Naive B cell (primary cell): ENCODE data around the gene LGALS7B. TPM values are rescaled to one million over a fixed set of nuclear protein-coding genes. Genes with fewer than 3 reads are reported as not detected.
"Not testable (repeated sequence)": the region's sequence is repeated elsewhere in the genome, so short reads cannot be mapped to it uniquely, and the experiment has no call there.

Experiments used
- ATAC-seq, 2 donors: fragments of 150-1000 bp; cut with Tn5 transposase; 2 replicates each; pipeline ENCODE4 v1.10.0; 2021; ENCODE audit warnings: low read depth in 2 of 2, mild to moderate bottlenecking in 2 of 2, moderate library complexity in 2 of 2
- DNase-seq: peaks from one replicate; pipeline ENCODE4 v3.0.0; 2022
- H3K27ac Mint-ChIP-seq, 6 donors: one replicate each; pipeline ENCODE4 v1.8.0; 2020 to 2022; ENCODE audit warnings: mild to moderate bottlenecking in 6 of 6, mixed read lengths in 6 of 6, moderate library complexity in 5 of 6, inconsistent platforms in 2 of 6
- H3K27me3 Mint-ChIP-seq, 3 donors: one replicate each; pipeline ENCODE4 v1.8.0; 2021 to 2022; ENCODE audit warnings: mixed read lengths in 3 of 3, mild to moderate bottlenecking in 1 of 3
- H3K36me3 Mint-ChIP-seq, 2 donors: one replicate each; pipeline ENCODE4 v1.8.0; 2020 to 2022; ENCODE audit warnings: mixed read lengths in 2 of 2, inconsistent platforms in 1 of 2, mild to moderate bottlenecking in 1 of 2
- H3K4me1 Mint-ChIP-seq, 3 donors: one replicate each; pipeline ENCODE4 v1.8.0; 2020 to 2022; ENCODE audit warnings: mixed read lengths in 3 of 3, inconsistent platforms in 1 of 3, mild to moderate bottlenecking in 1 of 3, moderate library complexity in 1 of 3
- H3K4me3 Mint-ChIP-seq, 8 donors: one replicate each; pipeline ENCODE4 v1.8.0; 2020 to 2022; ENCODE audit warnings: mild to moderate bottlenecking in 8 of 8, mixed read lengths in 8 of 8, moderate library complexity in 8 of 8, inconsistent platforms in 2 of 8
- H3K9me3 Mint-ChIP-seq, 7 donors: one replicate each; pipeline ENCODE4 v1.8.0; 2020 to 2022; ENCODE audit warnings: mixed read lengths in 7 of 7, mild to moderate bottlenecking in 5 of 7, inconsistent platforms in 2 of 7, moderate library complexity in 1 of 7
- polyA plus RNA-seq, 6 donors: library from polyadenylated mRNA; unstranded; fragments of 300-500 nt; fragmentation: Illumina TruSeq; gene quantifications; one replicate each; pipeline ENCODE4 v1.2.3, GENCODE V29; 2021; ENCODE audit warnings: low read depth in 6 of 6

LGALS7B gene
- polyA plus RNA-seq, 6 donors from 2014 or later: 6.0 TPM; not detected in 5

- H3K4me1 Mint-ChIP-seq: peaks cover 0 to 7% (median 7%) of the 10 kb centered on the region in 3 donors
- H3K27ac Mint-ChIP-seq: no peak overlapping the region
- DNase-seq (no peak), ATAC-seq (no peak)
- no peaks in the 10 kb centered on the region for H3K36me3 Mint-ChIP-seq
- H3K4me3 Mint-ChIP-seq: no peak overlapping the region
- H3K27me3 Mint-ChIP-seq: no peaks in the 10 kb centered on the region
- no peaks in the 10 kb centered on the region for H3K9me3 Mint-ChIP-seq
Measured at GRCh38 chr19:38795549-38795948, 6.5 kb downstream of the LGALS7B start.

- Mint-ChIP-seq H3K27ac (no peak overlapping the region), H3K4me1 (peaks cover 0 to 7% (median 7%) of the 10 kb centered on the region in 3 donors), H3K36me3 (no peaks in the 10 kb centered on the region), H3K4me3 (no peak overlapping the region), H3K9me3 (no peaks in the 10 kb centered on the region), H3K27me3 (no peaks in the 10 kb centered on the region)
- ATAC-seq (no peak), DNase-seq (no peak)
Measured at GRCh38 chr19:38796154-38796553, 7.2 kb downstream of the LGALS7B start.

GRCh38 chr19:38797781-38798180, 8.8 kb downstream of the LGALS7B start:
- not testable (repeated sequence) for DNase-seq, ATAC-seq, H3K36me3 Mint-ChIP-seq, H3K4me3 Mint-ChIP-seq, H3K9me3 Mint-ChIP-seq, H3K4me1 Mint-ChIP-seq, H3K27ac Mint-ChIP-seq, H3K27me3 Mint-ChIP-seq

GRCh38 chr19:38799104-38799503, 10.1 kb downstream of the LGALS7B start:
- Mint-ChIP-seq H3K9me3 (no peaks in the 10 kb centered on the region), H3K27me3 (no peaks in the 10 kb centered on the region), H3K36me3 (no peaks in the 10 kb centered on the region), H3K27ac (no peak overlapping the region), H3K4me3 (no peak overlapping the region), H3K4me1 (peaks cover 0 to under 1% (median 0%) of the 10 kb centered on the region in 3 donors)
- DNase-seq (no peak), ATAC-seq (no peak)

GRCh38 chr19:38800577-38801347, 11.8 kb downstream of the LGALS7B start:
- no peaks in the 10 kb centered on the region for H3K9me3 Mint-ChIP-seq
- DNase-seq (no peak), ATAC-seq (no peak)
- H3K27ac Mint-ChIP-seq: no peak overlapping the region
- H3K27me3 Mint-ChIP-seq: no peaks in the 10 kb centered on the region
- H3K4me1 Mint-ChIP-seq: peaks cover 6 to 7% (median 6%) of the 10 kb centered on the region in 3 donors
- H3K36me3 Mint-ChIP-seq: no peaks in the 10 kb centered on the region
- no peak overlapping the region for H3K4me3 Mint-ChIP-seq

GRCh38 chr19:38801359-38802095, 12.5 kb downstream of the LGALS7B start:
- no peaks in the 10 kb centered on the region for H3K27me3 Mint-ChIP-seq
- H3K9me3 Mint-ChIP-seq: no peaks in the 10 kb centered on the region
- H3K27ac Mint-ChIP-seq: no peak overlapping the region
- no peak for ATAC-seq
- DNase-seq: no peak
- H3K4me3 Mint-ChIP-seq: no peak overlapping the region
- H3K36me3 Mint-ChIP-seq: no peaks in the 10 kb centered on the region
- peaks cover 6 to 11% (median 11%) of the 10 kb centered on the region in 3 donors for H3K4me1 Mint-ChIP-seq

- Mint-ChIP-seq H3K9me3 (no peaks in the 10 kb centered on the region), H3K36me3 (peaks cover 0 to 8% of the 10 kb centered on the region in 2 donors), H3K27ac (no peak overlapping the region), H3K4me1 (peaks cover 9 to 19% (median 11%) of the 10 kb centered on the region in 3 donors), H3K4me3 (no peak overlapping the region), H3K27me3 (no peaks in the 10 kb centered on the region)
- no peak for DNase-seq
- ATAC-seq: no peak
Measured at GRCh38 chr19:38803543-38803942, 14.5 kb downstream of the LGALS7B start.

- Mint-ChIP-seq H3K27me3 (no peaks in the 10 kb centered on the region), H3K4me1 (peaks cover 9 to 24% (median 13%) of the 10 kb centered on the region in 3 donors), H3K27ac (peak overlapping the region in 2 of 6 donors; percentile 92 to 96), H3K4me3 (no peak overlapping the region), H3K36me3 (peaks cover 0 to 8% of the 10 kb centered on the region in 2 donors), H3K9me3 (no peaks in the 10 kb centered on the region)
- DNase-seq (no peak), ATAC-seq (no peak)
Measured at GRCh38 chr19:38805180-38805579, 16.2 kb downstream of the LGALS7B start.

GRCh38 chr19:38806371-38806770, 17.4 kb downstream of the LGALS7B start:
- H3K4me1 Mint-ChIP-seq: peaks cover 9 to 24% (median 13%) of the 10 kb centered on the region in 3 donors
- no peak for ATAC-seq

GRCh38 chr19:38807374-38808098, 18.5 kb downstream of the LGALS7B start:
- not testable (repeated sequence) for ATAC-seq, H3K36me3 Mint-ChIP-seq, H3K27ac Mint-ChIP-seq, H3K9me3 Mint-ChIP-seq, DNase-seq, H3K27me3 Mint-ChIP-seq
- peak overlapping the region in 2 of 8 donors; percentile 16 to 26 for H3K4me3 Mint-ChIP-seq
- peaks cover 9 to 24% (median 13%) of the 10 kb centered on the region in 3 donors for H3K4me1 Mint-ChIP-seq

More at GRCh38 chr19:38806371-38806770, 17.4 kb downstream of the LGALS7B start:
- H3K27ac Mint-ChIP-seq: peak overlapping the region in 1 of 6 donors; percentile 79
- H3K4me3 Mint-ChIP-seq: no peak overlapping the region
- no peaks in the 10 kb centered on the region for H3K27me3 Mint-ChIP-seq
- peaks cover 0 to 8% of the 10 kb centered on the region in 2 donors for H3K36me3 Mint-ChIP-seq
- H3K9me3 Mint-ChIP-seq: no peaks in the 10 kb centered on the region
- DNase-seq: no peak

- no peak overlapping the region for H3K4me3 Mint-ChIP-seq
- peaks cover 0 to 8% of the 10 kb centered on the region in 2 donors for H3K36me3 Mint-ChIP-seq
- no peak for DNase-seq
- H3K9me3 Mint-ChIP-seq: no peaks in the 10 kb centered on the region
- no peak for ATAC-seq
- peaks cover 9 to 24% (median 13%) of the 10 kb centered on the region in 3 donors for H3K4me1 Mint-ChIP-seq
- H3K27me3 Mint-ChIP-seq: no peaks in the 10 kb centered on the region
- no peak overlapping the region for H3K27ac Mint-ChIP-seq
Measured at GRCh38 chr19:38808741-38809140, 19.7 kb downstream of the LGALS7B start.

- no peaks in the 10 kb centered on the region for H3K9me3 Mint-ChIP-seq
- no peak overlapping the region for H3K4me3 Mint-ChIP-seq
- H3K36me3 Mint-ChIP-seq: peaks cover 0 to 8% of the 10 kb centered on the region in 2 donors
- H3K27ac Mint-ChIP-seq: peak overlapping the region in 3 of 6 donors; percentile 66 to 88 (median 72)
- H3K27me3 Mint-ChIP-seq: no peaks in the 10 kb centered on the region
- peaks cover 9 to 24% (median 13%) of the 10 kb centered on the region in 3 donors for H3K4me1 Mint-ChIP-seq
- DNase-seq (no peak), ATAC-seq (no peak)
Measured at GRCh38 chr19:38809592-38810252, 20.7 kb downstream of the LGALS7B start.
